H1 (cell line): Measurements from ENCODE around the gene ATP2B3. TPM values are rescaled to one million over a fixed set of nuclear protein-coding genes. Genes with fewer than 3 reads are reported as not detected.

Experiments
- CTCF ChIA-PET: fragments of 300-600 bp; sonication (Branson Sonifier 250); formaldehyde crosslinking; loops from one replicate; lab custom pipeline; 2021; ENCODE audit not compliant: partially characterized antibody; lab: Charles Lee
- POLR2A ChIA-PET: fragments of 300-600 bp; sonication (Branson Sonifier 250); formaldehyde crosslinking; loops from one replicate; lab custom pipeline; 2021; ENCODE audit warnings: inconsistent platforms; ENCODE audit not compliant: partially characterized antibody; lab: Charles Lee
- DNase-seq, 2 experiments: peaks; one replicate each; pipeline versions ENCODE4 v3.0.0 to v3.0.0-alpha.2; 2010 to 2022; ENCODE audit warnings: low spot score in 2 of 2, low read depth in 1 of 2, mixed read lengths in 1 of 2
- FAIRE-seq: peaks from 2 replicates; lab custom pipeline; 2011; peaks lifted over from hg19 to GRCh38; lab: Jason Lieb, UNC
- H2AFZ ChIP-seq: 2 replicates; pipeline ENCODE4 v1.8.1; 2012; ENCODE audit warnings: low read length, inconsistent platforms
- H2AK5ac ChIP-seq: 2 replicates; pipeline ENCODE4 v1.6.1; 2013; ENCODE audit warnings: low read depth, low read length
- H2BK120ac ChIP-seq: replicated peaks from 2 replicates; pipeline ENCODE3; 2013; ENCODE audit warnings: low read depth, low read length, inconsistent platforms
- H2BK12ac ChIP-seq: 2 replicates; pipeline ENCODE4 v1.6.1; 2013; ENCODE audit warnings: low read depth, low read length
- H2BK15ac ChIP-seq: 2 replicates; pipeline ENCODE4 v1.6.1; 2013; ENCODE audit warnings: low read length
- H2BK20ac ChIP-seq: 2 replicates; pipeline ENCODE4 v1.6.1; 2013; ENCODE audit warnings: low read length
- H2BK5ac ChIP-seq: 2 replicates; pipeline ENCODE4 v1.6.1; 2013; ENCODE audit warnings: low read depth, low read length
- H3K14ac ChIP-seq: 2 replicates; pipeline ENCODE4 v1.6.1; 2013; ENCODE audit warnings: inconsistent platforms; ENCODE audit not compliant: insufficient read length
- H3K18ac ChIP-seq: 2 replicates; pipeline ENCODE4 v1.6.1; 2013; ENCODE audit warnings: low read length; ENCODE audit errors: extremely low read depth
- H3K23ac ChIP-seq: 2 replicates; pipeline ENCODE4 v1.6.1; 2013; ENCODE audit warnings: inconsistent platforms; ENCODE audit not compliant: insufficient read length
- H3K23me2 ChIP-seq: 2 replicates; pipeline ENCODE4 v1.6.1; 2013; ENCODE audit warnings: low read depth, low read length
- H3K27ac ChIP-seq: 2 replicates; pipeline ENCODE4 v1.6.1; 2011; ENCODE audit warnings: low read depth, low read length, inconsistent platforms
- H3K27me3 ChIP-seq, 4 experiments: replicated peaks in 1 of 4; 1 replicate in 1 of 4; 2 replicates in 3 of 4; pipeline versions ENCODE4 v1.6.1 to v1.8.1; 2011 to 2013; ENCODE audit warnings: low read length in 3 of 4, mild to moderate bottlenecking in 3 of 4, inconsistent platforms in 2 of 4, mixed read lengths in 2 of 4, moderate library complexity in 1 of 4; ENCODE audit not compliant: control insufficient read depth in 3 of 4, insufficient read depth in 3 of 4; ENCODE audit errors: extremely low read depth in 1 of 4
- H3K36me3 ChIP-seq, 4 experiments: 2 replicates each; pipeline versions ENCODE4 v1.6.1 to v1.8.1; 2011 to 2013; ENCODE audit warnings: mild to moderate bottlenecking in 4 of 4, low read length in 3 of 4, moderate library complexity in 2 of 4, control low read depth in 1 of 4, inconsistent platforms in 1 of 4; ENCODE audit not compliant: insufficient read depth in 4 of 4, control insufficient read depth in 2 of 4
- H3K4ac ChIP-seq: replicated peaks from 2 replicates; pipeline ENCODE3; 2013; ENCODE audit warnings: low read length, low read depth, mixed read lengths, inconsistent platforms; ENCODE audit not compliant: insufficient read length
- H3K4me1 ChIP-seq, 4 experiments: replicated peaks in 1 of 4; 1 replicate in 1 of 4; 2 replicates in 3 of 4; pipeline versions ENCODE4 v1.6.1 to v1.8.1; 2011 to 2013; ENCODE audit warnings: low read length in 3 of 4, inconsistent platforms in 2 of 4, mixed read lengths in 1 of 4; ENCODE audit not compliant: insufficient read depth in 4 of 4, control insufficient read depth in 3 of 4
- H3K4me2 ChIP-seq, 2 experiments: 2 replicates each; pipeline versions ENCODE4 v1.6.1 to v1.8.1; 2011 to 2013; ENCODE audit warnings: low read depth in 2 of 2, low read length in 2 of 2, control low read depth in 1 of 2, inconsistent platforms in 1 of 2, mild to moderate bottlenecking in 1 of 2; ENCODE audit not compliant: insufficient read depth in 1 of 2
- H3K4me3 ChIP-seq, 4 experiments: fragments of 200-600, 300-600 bp in 1 of 4; sonication (generic), shearing (Covaris generic), sonication (Bioruptor Twin) in 1 of 4; 2 replicates each; pipeline versions ENCODE4 v1.5.1 to v1.8.1; 2011 to 2016; ENCODE audit warnings: low read length in 4 of 4, low read depth in 3 of 4, control low read depth in 2 of 4, inconsistent platforms in 2 of 4, mild to moderate bottlenecking in 2 of 4, mixed read lengths in 1 of 4, moderate library complexity in 1 of 4; ENCODE audit not compliant: insufficient read depth in 2 of 4; ENCODE audit errors: extremely low read depth in 1 of 4
- H3K56ac ChIP-seq: replicated peaks from 2 replicates; pipeline ENCODE3; 2013; ENCODE audit warnings: low read depth, mild to moderate bottlenecking, mixed read lengths, low read length, inconsistent platforms; ENCODE audit not compliant: insufficient read length
- H3K79me1 ChIP-seq: 2 replicates; pipeline ENCODE4 v1.6.1; 2013; ENCODE audit warnings: low read depth, low read length, control low read depth
- H3K79me2 ChIP-seq, 2 experiments: 2 replicates each; pipeline versions ENCODE4 v1.6.1 to v1.8.1; 2012 to 2013; ENCODE audit warnings: low read length in 2 of 2, mild to moderate bottlenecking in 2 of 2, inconsistent platforms in 1 of 2; ENCODE audit not compliant: insufficient read depth in 2 of 2, control insufficient read depth in 1 of 2
- H3K9ac ChIP-seq, 4 experiments: replicated peaks in 1 of 4; 1 replicate in 1 of 4; 2 replicates in 3 of 4; pipeline versions ENCODE4 v1.6.1 to v1.8.1; 2011 to 2013; ENCODE audit warnings: low read depth in 3 of 4, low read length in 3 of 4, control low read depth in 2 of 4, mild to moderate bottlenecking in 2 of 4, moderate library complexity in 2 of 4, inconsistent platforms in 1 of 4; ENCODE audit errors: extremely low read depth in 1 of 4
- H3K9me3 ChIP-seq, 2 experiments: 2 replicates each; pipeline versions ENCODE4 v1.6.1 to v1.8.1; 2012 to 2013; ENCODE audit warnings: mild to moderate bottlenecking in 2 of 2, moderate library complexity in 2 of 2, control low read depth in 1 of 2, inconsistent platforms in 1 of 2, low read depth in 1 of 2, low read length in 1 of 2, mixed read lengths in 1 of 2; ENCODE audit not compliant: insufficient read depth in 2 of 2
- H4K20me1 ChIP-seq, 2 experiments: replicated peaks in 1 of 2; 2 replicates each; pipeline versions ENCODE3 to v1.8.1; 2011 to 2013; ENCODE audit warnings: inconsistent platforms in 2 of 2, low read length in 2 of 2, mild to moderate bottlenecking in 1 of 2; ENCODE audit not compliant: insufficient read depth in 2 of 2, control insufficient read depth in 1 of 2
- H4K5ac ChIP-seq: 2 replicates; pipeline ENCODE4 v1.6.1; 2013; ENCODE audit warnings: low read length, low read depth, mixed read lengths, inconsistent platforms; ENCODE audit not compliant: insufficient read length
- H4K8ac ChIP-seq: 2 replicates; pipeline ENCODE4 v1.8.0; 2013; ENCODE audit warnings: mild to moderate bottlenecking, moderate library complexity, low read length, inconsistent platforms; ENCODE audit not compliant: insufficient read depth; ENCODE audit errors: extremely low read depth
- H4K91ac ChIP-seq: replicated peaks from 2 replicates; pipeline ENCODE3; 2013; ENCODE audit warnings: low read length, mixed read lengths, inconsistent platforms; ENCODE audit not compliant: insufficient read length
- CBX8 ChIP-seq: fragments of 300-800, 300-1000 bp; sonication (generic); IDR thresholded peaks from 2 replicates; pipeline ENCODE4 v1.7.1; 2016; ENCODE audit warnings: low read depth, low read length, borderline replicate concordance
- CTCF ChIP-seq, 3 experiments: IDR thresholded peaks; 1 replicate in 2 of 3; 2 replicates in 1 of 3; pipeline versions ENCODE4 v1.5.1 to v1.6.1; 2011; ENCODE audit warnings: low read length in 3 of 3, mild to moderate bottlenecking in 3 of 3, inconsistent platforms in 2 of 3, low read depth in 1 of 3, moderate library complexity in 1 of 3; ENCODE audit not compliant: insufficient read depth in 1 of 3; ENCODE audit errors: control extremely low read depth in 1 of 3
- FOSL1 ChIP-seq: IDR thresholded peaks from 2 replicates; pipeline ENCODE4 v1.6.1; 2011; ENCODE audit warnings: mild to moderate bottlenecking, low read depth, low read length, moderate library complexity; ENCODE audit not compliant: insufficient read depth
- HDAC2 ChIP-seq, 2 experiments: fragments of 300-600 bp in 1 of 2; sonication (generic) in 1 of 2; IDR thresholded peaks; 2 replicates each; pipeline ENCODE4 v1.6.1; 2011 to 2012; ENCODE audit warnings: low read depth in 2 of 2, low read length in 2 of 2, mild to moderate bottlenecking in 2 of 2, moderate library complexity in 2 of 2, borderline replicate concordance in 1 of 2, inconsistent platforms in 1 of 2
- HDAC6 ChIP-seq: IDR thresholded peaks from one replicate; pipeline ENCODE4 v1.7.1; 2012; ENCODE audit warnings: low read depth, mild to moderate bottlenecking, inconsistent platforms, low read length, moderate library complexity
- POU5F1 ChIP-seq: IDR thresholded peaks from 2 replicates; pipeline ENCODE4 v1.6.1; 2011; ENCODE audit warnings: low read depth, mild to moderate bottlenecking, low read length, moderate library complexity
- RAD21 ChIP-seq, 2 experiments: IDR thresholded peaks in 1 of 2; conservative IDR thresholded peaks in 1 of 2; 2 replicates each; pipeline ENCODE4 v1.6.1; 2011; ENCODE audit warnings: low read depth in 2 of 2, low read length in 2 of 2, improper control_type of control experiment in 1 of 2, inconsistent platforms in 1 of 2, mild to moderate bottlenecking in 1 of 2, moderate library complexity in 1 of 2
- RXRA ChIP-seq: IDR thresholded peaks from 2 replicates; pipeline ENCODE4 v1.6.1; 2011; ENCODE audit warnings: low read depth, mild to moderate bottlenecking, low read length, moderate library complexity; ENCODE audit not compliant: insufficient read depth
- SP1 ChIP-seq: IDR thresholded peaks from 2 replicates; pipeline ENCODE4 v1.6.1; 2011; ENCODE audit warnings: low read depth, low read length
- SRF ChIP-seq: IDR thresholded peaks from 2 replicates; pipeline ENCODE4 v1.6.1; 2011; ENCODE audit warnings: mild to moderate bottlenecking, low read depth, low read length, moderate library complexity
- TAF7 ChIP-seq: optimal IDR thresholded peaks from 2 replicates; pipeline ENCODE3; 2011; ENCODE audit warnings: low read depth, mild to moderate bottlenecking, inconsistent platforms, low read length, moderate library complexity, borderline replicate concordance
- WGBS, 2 experiments: shearing (Covaris generic) in 1 of 2; methylation state at CpG; one replicate each; pipeline versions ENCODE4 v1.1.6 to v1.1.7; 2013 to 2015; ENCODE audit warnings: low lambda C conversion rate in 2 of 2, mixed read lengths in 2 of 2, inconsistent platforms in 1 of 2, low coverage in 1 of 2, missing lambda C conversion rate in 1 of 2; ENCODE audit not compliant: insufficient replicate concordance in 2 of 2, insufficient coverage in 1 of 2, insufficient read length in 1 of 2; ENCODE audit errors: extremely low coverage in 1 of 2, missing lambda C conversion rate in 1 of 2; 5-methylcytosine and 5-hydroxymethylcytosine counted together
- polyA plus RNA-seq, 7 experiments: library from polyadenylated mRNA; depleted of rRNA in 3 of 7; stranded (reverse) in 5 of 7; unstranded in 2 of 7; fragments of >200 nt in 5 of 7; fragments of 200-250 nt in 2 of 7; gene quantifications; 1 replicate in 5 of 7; 2 replicates in 1 of 7; 4 replicates in 1 of 7; pipeline versions ENCODE4 v1.2.1 to v1.2.3, GENCODE V29; 2011 to 2013; ENCODE audit warnings: missing spikeins in 2 of 7, mixed read lengths in 2 of 7
- total RNA-seq: library from RNA; stranded (reverse); fragmentation: NEBNext Ultra II Directional; extraction: Animal tissue kit (Norgen Biotek cat#: 25700); gene quantifications from 2 replicates; pipeline ENCODE4 v1.2.1, GENCODE V29; 2021

ATP2B3 gene
- total and polyA plus RNA-seq, 2 of the 8 experiments (the other 6 are each of a cell fraction or from before 2014, with no cell fraction given) = 0.14 to 0.19 TPM

- no peak overlapping the region for H3K9ac ChIP-seq
- H3K27me3 ChIP-seq = no peaks in the 10 kb centered on the region
- H2BK5ac ChIP-seq = no peak overlapping the region
- H3K4ac ChIP-seq = no peak overlapping the region
- H3K79me1 ChIP-seq = no peaks in the 10 kb centered on the region
- H2BK20ac ChIP-seq = no peak overlapping the region
- H3K18ac ChIP-seq = no peak overlapping the region
- peaks cover 0 to 4% of the 10 kb centered on the region in 2 experiments for H4K20me1 ChIP-seq
- H2AK5ac ChIP-seq = no peak overlapping the region
- no peaks in the 10 kb centered on the region for H3K9me3 ChIP-seq
- no peak overlapping the region for H4K8ac ChIP-seq
- no peak overlapping the region for H2BK15ac ChIP-seq
- peaks cover 7% of the 10 kb centered on the region; the same call in 1 of the 2 replicates for H3K23me2 ChIP-seq
- FAIRE-seq (no peak), DNase-seq (no peak)
- no peak overlapping the region for H3K56ac ChIP-seq
- no peaks in the 10 kb centered on the region for H3K79me2 ChIP-seq
- no peak overlapping the region for H3K23ac ChIP-seq
- H4K91ac ChIP-seq = no peak overlapping the region
- no peak overlapping the region for H3K27ac ChIP-seq
- H3K4me3 ChIP-seq = no peak overlapping the region
- ChIA-PET CTCF (interaction anchor here (1.2 to 8.5 kb wide), 5 partner anchors 14 to 40 kb away, joined by 3 to 84 read pairs (median 4); partner anchors contain the start of genes BGN and HAUS7), POLR2A (no interaction called here)
- H3K36me3 ChIP-seq = no peaks in the 10 kb centered on the region
- no peak overlapping the region for H2AFZ ChIP-seq
- H2BK120ac ChIP-seq = no peak overlapping the region
- H2BK12ac ChIP-seq = no peak overlapping the region
- 82% methylated on average over 5 of the region's 11 CpGs; no CpG with 5 or more reads in 1 of the 2 experiments for WGBS, 2 experiments
- H3K4me1 ChIP-seq = peaks cover 0 to 1% (median 0%) of the 10 kb centered on the region in 4 experiments; a peak in 2 of 7 replicates
- H3K14ac ChIP-seq = no peak overlapping the region
- no peak overlapping the region for H4K5ac ChIP-seq
- H3K4me2 ChIP-seq = no peak overlapping the region
- TF ChIP-seq RAD21 (IDR thresholded peaks at IDR 0.05 in 1 of 2, conservative IDR thresholded peaks at IDR 0.05 in 1 of 2; ENCODE audit: low read depth in 2 of 2, low read length in 2 of 2) = no peak
- no peak for TF ChIP-seq FOSL1
- no peak for TF ChIP-seq SP1
- no peak for TF ChIP-seq SRF
- no peak for TF ChIP-seq HDAC2 (IDR thresholded peaks at IDR 0.05; ENCODE audit: borderline replicate concordance in 1 of 2, low read depth in 2 of 2, low read length in 2 of 2)
- no peak for TF ChIP-seq CBX8
- TF ChIP-seq HDAC6 = no peak
- no peak for TF ChIP-seq TAF7
- no peak for TF ChIP-seq POU5F1
- no peak for TF ChIP-seq RXRA
- no peak for TF ChIP-seq CTCF (IDR thresholded peaks at IDR 0.05; ENCODE audit: control extremely low read depth in 1 of 3, insufficient read depth in 1 of 3, low read depth in 1 of 3, low read length in 3 of 3)
Observed at GRCh38 chrX:153510383-153510782, 7.1 kb upstream of the ATP2B3 start.
